ENCODE measurements around the gene TMEM150A. TPM values are rescaled to one million over a fixed set of nuclear protein-coding genes. Genes with fewer than 3 reads are reported as not detected.
A peak's percentile ranks its signal among the peaks of the same experiment; 100 is the strongest.

Gene TMEM150A
- total RNA-seq, 1 donor: 20.6 TPM

DNA sequence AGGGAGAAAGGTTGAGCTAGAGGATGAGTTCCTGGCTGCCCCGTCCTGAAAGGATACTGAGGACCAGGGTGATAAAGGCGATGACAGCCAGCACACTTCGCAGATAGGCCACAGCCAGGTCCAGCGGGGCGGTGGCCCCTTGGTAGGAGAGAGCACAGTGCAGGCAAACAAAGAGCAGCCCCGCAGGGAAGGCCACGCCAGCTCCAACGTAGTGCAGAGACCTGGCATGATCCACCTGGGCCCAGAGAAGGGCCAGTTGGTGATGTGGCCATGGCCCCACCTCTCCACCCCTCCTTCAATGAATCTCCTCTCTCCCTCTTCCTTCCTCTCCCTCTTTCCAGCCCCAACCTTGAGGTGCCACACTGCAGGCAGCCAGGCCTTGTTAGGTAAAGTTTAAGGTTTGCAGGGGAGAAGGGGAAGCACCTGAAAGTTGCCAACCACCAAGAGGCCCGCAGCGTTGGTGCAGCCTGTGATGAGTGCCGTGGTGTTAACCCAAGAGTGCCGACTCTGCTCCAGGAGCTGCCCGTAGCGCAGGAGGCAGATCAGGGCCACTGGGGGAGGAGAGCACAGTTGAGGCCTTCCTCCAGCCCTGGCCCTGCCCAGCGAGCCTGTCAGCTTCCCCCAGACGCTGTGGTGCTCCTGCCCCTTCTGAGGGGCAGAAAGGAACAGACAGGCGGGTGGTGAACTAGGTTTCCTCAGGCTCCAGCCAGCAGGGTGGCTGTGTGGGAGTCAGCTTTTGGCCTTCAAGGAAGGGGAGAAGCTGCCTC is 2.8 kb downstream of the TMEM150A start:
- Histone ChIP-seq H3K4me3 (ENCODE audit: insufficient read depth, low read length) (no peak overlapping the region), H4K20me1 (ENCODE audit: insufficient read depth, low read length) (peaks cover 14% of the 10 kb centered on the region), H3K27me3 (ENCODE audit: insufficient read depth, low read length) (no peaks in the 10 kb centered on the region), H3K79me2 (ENCODE audit: insufficient read depth, low read length) (peaks cover 53% of the 10 kb centered on the region), H2AFZ (ENCODE audit: low read length) (no peak overlapping the region), H3K4me1 (ENCODE audit: insufficient read depth, low read length) (peaks cover 34% of the 10 kb centered on the region), H3K36me3 (ENCODE audit: insufficient read depth, low read length) (peaks cover 24% of the 10 kb centered on the region), H3K9me3 (ENCODE audit: low read depth, low read length) (no peaks in the 10 kb centered on the region), H3K4me2 (ENCODE audit: insufficient read depth, low read length) (no peak overlapping the region), H3K27ac (ENCODE audit: low read depth, low read length) (no peak overlapping the region)
- TF ChIP-seq, protein P1, sequence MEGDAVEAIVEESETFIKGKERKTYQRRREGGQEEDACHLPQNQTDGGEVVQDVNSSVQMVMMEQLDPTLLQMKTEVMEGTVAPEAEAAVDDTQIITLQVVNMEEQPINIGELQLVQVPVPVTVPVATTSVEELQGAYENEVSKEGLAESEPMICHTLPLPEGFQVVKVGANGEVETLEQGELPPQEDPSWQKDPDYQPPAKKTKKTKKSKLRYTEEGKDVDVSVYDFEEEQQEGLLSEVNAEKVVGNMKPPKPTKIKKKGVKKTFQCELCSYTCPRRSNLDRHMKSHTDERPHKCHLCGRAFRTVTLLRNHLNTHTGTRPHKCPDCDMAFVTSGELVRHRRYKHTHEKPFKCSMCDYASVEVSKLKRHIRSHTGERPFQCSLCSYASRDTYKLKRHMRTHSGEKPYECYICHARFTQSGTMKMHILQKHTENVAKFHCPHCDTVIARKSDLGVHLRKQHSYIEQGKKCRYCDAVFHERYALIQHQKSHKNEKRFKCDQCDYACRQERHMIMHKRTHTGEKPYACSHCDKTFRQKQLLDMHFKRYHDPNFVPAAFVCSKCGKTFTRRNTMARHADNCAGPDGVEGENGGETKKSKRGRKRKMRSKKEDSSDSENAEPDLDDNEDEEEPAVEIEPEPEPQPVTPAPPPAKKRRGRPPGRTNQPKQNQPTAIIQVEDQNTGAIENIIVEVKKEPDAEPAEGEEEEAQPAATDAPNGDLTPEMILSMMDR (IDR thresholded peaks at IDR 0.05; ENCODE audit: extremely low read depth, low read depth, low read length): no peak
- DNase-seq (ENCODE audit: insufficient read length, low spot score, missing footprints): peak; percentile 57

DNA sequence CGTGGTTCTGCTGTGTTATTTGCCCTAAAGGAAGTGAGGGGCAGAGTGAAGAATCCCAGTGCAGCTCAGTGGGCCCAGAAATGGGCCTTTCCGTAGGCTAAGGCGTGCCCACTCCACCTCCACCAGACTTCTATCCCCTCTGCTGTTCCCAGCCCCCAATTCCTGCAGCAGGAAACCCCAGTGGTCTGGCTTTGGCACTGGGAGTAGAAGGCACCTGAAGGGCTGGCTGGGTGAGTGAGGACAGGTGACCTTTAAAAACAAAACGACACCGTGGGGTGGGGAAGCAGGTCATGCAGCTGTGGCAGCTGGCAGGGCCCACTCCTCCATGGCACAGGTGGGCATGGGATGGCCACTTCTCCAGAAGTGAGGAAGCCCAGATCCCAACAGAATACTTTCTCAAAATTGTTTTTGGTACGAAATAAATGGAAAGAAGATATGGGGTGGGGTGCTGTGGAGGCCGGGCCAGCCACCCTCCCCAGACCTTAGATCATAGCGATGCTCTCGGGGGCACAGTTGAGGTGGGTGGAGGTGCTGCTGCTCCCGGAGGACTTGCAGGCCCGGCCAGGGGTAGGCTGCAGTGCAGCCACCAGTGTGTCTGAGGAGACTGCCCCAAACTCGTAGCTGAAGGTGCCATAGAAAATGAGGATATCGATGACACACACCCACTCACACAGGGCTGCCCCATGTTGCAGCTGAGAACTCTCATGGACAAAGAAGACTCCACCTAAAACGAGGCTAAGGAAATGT is 3.7 kb downstream of the TMEM150A start:
- Histone ChIP-seq H4K20me1 (ENCODE audit: insufficient read depth, low read length) (peaks cover 14% of the 10 kb centered on the region), H3K79me2 (ENCODE audit: insufficient read depth, low read length) (peaks cover 51% of the 10 kb centered on the region), H3K4me3 (ENCODE audit: insufficient read depth, low read length) (no peak overlapping the region), H3K4me1 (ENCODE audit: insufficient read depth, low read length) (peaks cover 30% of the 10 kb centered on the region), H3K36me3 (ENCODE audit: insufficient read depth, low read length) (peaks cover 24% of the 10 kb centered on the region), H2AFZ (ENCODE audit: low read length) (no peak overlapping the region), H3K4me2 (ENCODE audit: insufficient read depth, low read length) (no peak overlapping the region), H3K9me3 (ENCODE audit: low read depth, low read length) (no peaks in the 10 kb centered on the region), H3K27me3 (ENCODE audit: insufficient read depth, low read length) (no peaks in the 10 kb centered on the region), H3K27ac (ENCODE audit: low read depth, low read length) (no peak overlapping the region)
- DNase-seq (ENCODE audit: insufficient read length, low spot score, missing footprints): peak; percentile 46
- TF ChIP-seq, protein P1 (IDR thresholded peaks at IDR 0.05; ENCODE audit: extremely low read depth, low read depth, low read length): no peak

DNA sequence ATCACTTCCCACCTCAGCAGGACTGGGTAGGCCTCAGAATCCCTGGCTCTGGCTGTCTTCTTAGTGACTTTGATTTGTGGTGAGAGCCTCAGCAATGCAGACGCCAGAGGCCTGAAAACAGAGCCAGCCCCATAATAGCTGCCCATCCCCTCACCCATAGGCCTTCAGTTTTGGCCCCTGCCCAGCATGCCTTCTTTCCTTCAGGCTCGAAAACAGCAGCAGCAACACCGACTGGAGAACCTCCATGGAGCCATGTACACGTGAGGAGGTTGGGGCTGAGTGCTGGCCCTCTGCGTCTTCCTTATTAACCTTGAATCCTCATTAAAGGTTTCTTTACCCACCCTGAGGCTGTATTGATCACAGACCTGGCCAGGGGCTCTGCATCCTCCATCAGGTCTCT is 5.3 kb downstream of the TMEM150A start:
- no peak for DNase-seq (ENCODE audit: insufficient read length, low spot score, missing footprints)
- Histone ChIP-seq H2AFZ (ENCODE audit: low read length) (no peak overlapping the region), H3K27ac (ENCODE audit: low read depth, low read length) (no peak overlapping the region), H3K4me1 (ENCODE audit: insufficient read depth, low read length) (peaks cover 29% of the 10 kb centered on the region), H3K4me3 (ENCODE audit: insufficient read depth, low read length) (no peak overlapping the region), H3K36me3 (ENCODE audit: insufficient read depth, low read length) (peaks cover 29% of the 10 kb centered on the region), H3K79me2 (ENCODE audit: insufficient read depth, low read length) (peaks cover 56% of the 10 kb centered on the region), H3K9me3 (ENCODE audit: low read depth, low read length) (no peaks in the 10 kb centered on the region), H4K20me1 (ENCODE audit: insufficient read depth, low read length) (peaks cover 14% of the 10 kb centered on the region), H3K27me3 (ENCODE audit: insufficient read depth, low read length) (no peaks in the 10 kb centered on the region), H3K4me2 (ENCODE audit: insufficient read depth, low read length) (peak overlapping the region; percentile 95)
- TF ChIP-seq, protein P1 (IDR thresholded peaks at IDR 0.05; ENCODE audit: extremely low read depth, low read depth, low read length): no peak

All from osteoblast (primary cell).